Adrenal gland (tissue), 5 donors: ENCODE results near the gene TPST1.

Experiments
- POLR2A ChIP-seq, 2 donors: fragments of 450-650 bp; IDR thresholded peaks; one replicate each; pipeline ENCODE4 v1.6.1; 2017; ENCODE audit warnings: antibody characterized with exemption in 2 of 2, mild to moderate bottlenecking in 2 of 2, moderate library complexity in 1 of 2
- TF ChIP-seq, protein P1 (sequence below), 6 experiments: fragments of 450-650 bp in 4 of 6; fragments of 200-600 bp in 2 of 6; sonication (generic) in 1 of 6; IDR thresholded peaks; 1 replicate in 5 of 6; 2 replicates in 1 of 6; pipeline versions ENCODE4 v1.5.1 to v1.8.0; 2016 to 2021; ENCODE audit warnings: antibody characterized with exemption in 6 of 6, mild to moderate bottlenecking in 2 of 6, moderate library complexity in 1 of 6
- donor health status: DM: no; HTN: no; CAD: no.

- no peak for TF ChIP-seq POLR2A (IDR thresholded peaks at IDR 0.05)
- TF ChIP-seq, protein P1, sequence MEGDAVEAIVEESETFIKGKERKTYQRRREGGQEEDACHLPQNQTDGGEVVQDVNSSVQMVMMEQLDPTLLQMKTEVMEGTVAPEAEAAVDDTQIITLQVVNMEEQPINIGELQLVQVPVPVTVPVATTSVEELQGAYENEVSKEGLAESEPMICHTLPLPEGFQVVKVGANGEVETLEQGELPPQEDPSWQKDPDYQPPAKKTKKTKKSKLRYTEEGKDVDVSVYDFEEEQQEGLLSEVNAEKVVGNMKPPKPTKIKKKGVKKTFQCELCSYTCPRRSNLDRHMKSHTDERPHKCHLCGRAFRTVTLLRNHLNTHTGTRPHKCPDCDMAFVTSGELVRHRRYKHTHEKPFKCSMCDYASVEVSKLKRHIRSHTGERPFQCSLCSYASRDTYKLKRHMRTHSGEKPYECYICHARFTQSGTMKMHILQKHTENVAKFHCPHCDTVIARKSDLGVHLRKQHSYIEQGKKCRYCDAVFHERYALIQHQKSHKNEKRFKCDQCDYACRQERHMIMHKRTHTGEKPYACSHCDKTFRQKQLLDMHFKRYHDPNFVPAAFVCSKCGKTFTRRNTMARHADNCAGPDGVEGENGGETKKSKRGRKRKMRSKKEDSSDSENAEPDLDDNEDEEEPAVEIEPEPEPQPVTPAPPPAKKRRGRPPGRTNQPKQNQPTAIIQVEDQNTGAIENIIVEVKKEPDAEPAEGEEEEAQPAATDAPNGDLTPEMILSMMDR (IDR thresholded peaks at IDR 0.05): no peak
These were observed 121.5 kb downstream of the TPST1 start for GRCh38 chr7:66326501-66327215.
